Adipocyte (in vitro differentiated cells): ENCODE data around the gene SBK1.
A peak's percentile ranks its signal among the peaks of the same experiment; 100 is the strongest.
"Not testable (repeated sequence)": the region's sequence is repeated elsewhere in the genome, so short reads cannot be mapped to it uniquely, and the experiment has no call there.

Experiments used
- DNase-seq: peaks from one replicate; pipeline ENCODE4 v3.0.0-alpha.2; 2015; ENCODE audit warnings: low read depth
- H3K27me3 ChIP-seq: replicated peaks from 2 replicates; pipeline ENCODE4 v1.7.0; 2013; ENCODE audit warnings: mild to moderate bottlenecking, low read length, moderate library complexity; ENCODE audit not compliant: control insufficient read depth, insufficient read depth
- H3K36me3 ChIP-seq: 2 replicates; pipeline ENCODE4 v1.7.0; 2013; ENCODE audit warnings: low read length, mild to moderate bottlenecking, moderate library complexity; ENCODE audit not compliant: control insufficient read depth, insufficient read depth, severe bottlenecking
- H3K4me1 ChIP-seq: 2 replicates; pipeline ENCODE4 v1.7.0; 2013; ENCODE audit warnings: mild to moderate bottlenecking, low read length, moderate library complexity; ENCODE audit not compliant: control insufficient read depth, insufficient read depth
- H3K4me3 ChIP-seq: 2 replicates; pipeline ENCODE4 v1.7.0; 2013; ENCODE audit warnings: mild to moderate bottlenecking, low read length, moderate library complexity
- H3K9ac ChIP-seq: 2 replicates; pipeline ENCODE4 v1.7.0; 2013; ENCODE audit warnings: mild to moderate bottlenecking, low read length, moderate library complexity
- H3K9me3 ChIP-seq: 2 replicates; pipeline ENCODE4 v1.7.0; 2013; ENCODE audit warnings: mild to moderate bottlenecking, low read length, moderate library complexity; ENCODE audit not compliant: control insufficient read depth

SBK1 gene

GRCh38 chr16:28291651-28292626 lies at the start of gene SBK1:
TSS of gene SBK1 (plus strand) at chr16:28292525. CDS start at chr16:28317392, 24,867 bp downstream.
- Histone ChIP-seq H3K36me3 (no peaks in the 10 kb centered on the region), H3K9me3 (no peaks in the 10 kb centered on the region), H3K9ac (no peak within 1 kb of the TSS), H3K4me1 (no peaks in the 10 kb centered on the region), H3K4me3 (peak within 1 kb of the TSS; percentile 61), H3K27me3 (peaks cover 54% of the 10 kb centered on the region)
- DNase-seq = peak; percentile 83

GRCh38 chr16:28249483-28249882 lies 42.8 kb upstream of the SBK1 start:
- H3K36me3 ChIP-seq, H3K4me3 ChIP-seq, H3K9ac ChIP-seq, H3K4me1 ChIP-seq, DNase-seq: not testable (repeated sequence)
- peaks cover 12% of the 10 kb centered on the region for H3K9me3 ChIP-seq
- H3K27me3 ChIP-seq = peaks cover 31% of the 10 kb centered on the region

GRCh38 chr16:28250999-28251398 lies 41.3 kb upstream of the SBK1 start:
- peaks cover 35% of the 10 kb centered on the region for H3K27me3 ChIP-seq
- no peaks in the 10 kb centered on the region for H3K36me3 ChIP-seq
- no peak for DNase-seq
- peaks cover 12% of the 10 kb centered on the region for H3K9me3 ChIP-seq
- no peak overlapping the region for H3K4me3 ChIP-seq
- H3K9ac ChIP-seq = no peak overlapping the region
- H3K4me1 ChIP-seq = no peaks in the 10 kb centered on the region

- Histone ChIP-seq H3K9ac (no peak overlapping the region), H3K9me3 (peaks cover 12% of the 10 kb centered on the region), H3K4me1 (no peaks in the 10 kb centered on the region), H3K27me3 (peaks cover 49% of the 10 kb centered on the region), H3K36me3 (no peaks in the 10 kb centered on the region), H3K4me3 (no peak overlapping the region)
- no peak for DNase-seq
Measured at GRCh38 chr16:28254158-28254557, 38.2 kb upstream of the SBK1 start.

GRCh38 chr16:28255838-28256237 lies 36.5 kb upstream of the SBK1 start:
- peaks cover 12% of the 10 kb centered on the region for H3K9me3 ChIP-seq
- no peak for DNase-seq
- no peaks in the 10 kb centered on the region for H3K4me1 ChIP-seq
- no peaks in the 10 kb centered on the region for H3K36me3 ChIP-seq
- no peak overlapping the region for H3K9ac ChIP-seq
- no peak overlapping the region for H3K4me3 ChIP-seq
- peaks cover 61% of the 10 kb centered on the region for H3K27me3 ChIP-seq

- Histone ChIP-seq H3K9me3 (peaks cover 10% of the 10 kb centered on the region), H3K9ac (no peak overlapping the region), H3K27me3 (peaks cover 60% of the 10 kb centered on the region), H3K4me1 (no peaks in the 10 kb centered on the region), H3K4me3 (no peak overlapping the region), H3K36me3 (no peaks in the 10 kb centered on the region)
- no peak for DNase-seq
Measured at GRCh38 chr16:28257256-28257655, 35.1 kb upstream of the SBK1 start.

- Histone ChIP-seq H3K9ac (no peak overlapping the region), H3K4me3 (peak overlapping the region; percentile 52), H3K9me3 (peaks cover 6% of the 10 kb centered on the region), H3K4me1 (no peaks in the 10 kb centered on the region), H3K36me3 (no peaks in the 10 kb centered on the region), H3K27me3 (peaks cover 64% of the 10 kb centered on the region)
- peak; percentile 38 for DNase-seq
Measured at GRCh38 chr16:28258567-28258966, 33.8 kb upstream of the SBK1 start.

GRCh38 chr16:28259091-28259780 lies 33.1 kb upstream of the SBK1 start:
- Histone ChIP-seq H3K4me3 (no peak overlapping the region), H3K27me3 (peaks cover 64% of the 10 kb centered on the region), H3K9me3 (peaks cover 6% of the 10 kb centered on the region), H3K36me3 (no peaks in the 10 kb centered on the region), H3K9ac (no peak overlapping the region), H3K4me1 (no peaks in the 10 kb centered on the region)
- no peak for DNase-seq

GRCh38 chr16:28259781-28260150 lies 32.6 kb upstream of the SBK1 start:
- H3K4me1 ChIP-seq = no peaks in the 10 kb centered on the region
- DNase-seq = no peak
- peaks cover 6% of the 10 kb centered on the region for H3K9me3 ChIP-seq
- no peaks in the 10 kb centered on the region for H3K36me3 ChIP-seq
- no peak overlapping the region for H3K4me3 ChIP-seq
- H3K9ac ChIP-seq = no peak overlapping the region
- H3K27me3 ChIP-seq = peaks cover 64% of the 10 kb centered on the region

GRCh38 chr16:28260193-28260592 lies 32.1 kb upstream of the SBK1 start:
- Histone ChIP-seq H3K27me3 (peaks cover 60% of the 10 kb centered on the region), H3K36me3 (no peaks in the 10 kb centered on the region), H3K9ac (no peak overlapping the region), H3K9me3 (peaks cover 6% of the 10 kb centered on the region), H3K4me3 (no peak overlapping the region), H3K4me1 (no peaks in the 10 kb centered on the region)
- DNase-seq = no peak

- no peak for DNase-seq
- Histone ChIP-seq H3K9me3 (peaks cover 6% of the 10 kb centered on the region), H3K27me3 (peaks cover 64% of the 10 kb centered on the region)
Measured at GRCh38 chr16:28261942-28262341, 30.4 kb upstream of the SBK1 start.

More at GRCh38 chr16:28261942-28262341, 30.4 kb upstream of the SBK1 start:
- Histone ChIP-seq H3K4me3 (no peak overlapping the region), H3K36me3 (no peaks in the 10 kb centered on the region), H3K4me1 (no peaks in the 10 kb centered on the region), H3K9ac (no peak overlapping the region)
